ENCODE results near the gene SLC35F3.
"Not testable (repeated sequence)": the region's sequence is repeated elsewhere in the genome, so short reads cannot be mapped to it uniquely, and the experiment has no call there.

Gene SLC35F3

GRCh38 chr1:234199476-234200127 is 295.1 kb downstream of the SLC35F3 start:
- DNase-seq (ENCODE audit: low read depth) = no peak

DNA sequence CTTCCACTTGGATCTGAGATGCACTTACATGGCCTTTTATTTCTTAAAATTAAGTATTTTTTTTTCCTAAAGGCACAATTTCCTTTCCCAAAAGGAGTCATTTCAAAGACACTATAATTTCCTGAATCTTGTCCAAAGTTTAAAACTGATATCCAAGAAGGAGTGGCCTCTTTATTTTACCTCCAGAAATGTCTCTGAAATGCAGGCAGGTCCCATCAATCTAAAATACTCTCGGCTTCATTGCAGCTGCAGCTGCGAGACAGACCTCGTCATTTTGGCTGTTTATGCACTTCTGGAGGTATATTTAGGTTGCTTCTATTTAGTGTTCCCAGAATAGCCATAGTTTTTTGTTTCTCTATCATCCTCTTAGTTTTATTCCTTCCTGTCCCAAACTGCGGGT is 296.1 kb downstream of the SLC35F3 start:
- DNase-seq (ENCODE audit: low read depth) = no peak

DNA sequence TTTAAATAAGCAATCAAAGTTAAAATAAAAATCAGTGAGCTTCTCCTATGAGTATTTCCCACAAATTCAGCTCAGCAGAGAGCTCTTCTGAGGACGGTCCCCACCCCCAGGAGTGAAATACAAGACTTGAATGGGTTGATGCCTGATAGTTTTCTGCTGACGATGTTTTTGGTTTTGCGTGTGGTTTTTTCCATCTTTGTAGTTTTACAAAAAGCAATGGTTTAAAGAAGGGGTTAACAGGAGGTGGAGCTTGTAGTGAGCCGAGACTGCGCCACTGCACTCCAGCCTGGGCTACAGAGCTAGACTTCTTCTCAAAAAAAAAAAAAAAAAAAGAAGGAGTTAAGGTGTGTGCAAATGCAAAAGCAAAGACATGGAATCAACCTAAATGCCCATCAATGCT is 297.1 kb downstream of the SLC35F3 start:
- DNase-seq (ENCODE audit: low read depth) = no peak

DNA sequence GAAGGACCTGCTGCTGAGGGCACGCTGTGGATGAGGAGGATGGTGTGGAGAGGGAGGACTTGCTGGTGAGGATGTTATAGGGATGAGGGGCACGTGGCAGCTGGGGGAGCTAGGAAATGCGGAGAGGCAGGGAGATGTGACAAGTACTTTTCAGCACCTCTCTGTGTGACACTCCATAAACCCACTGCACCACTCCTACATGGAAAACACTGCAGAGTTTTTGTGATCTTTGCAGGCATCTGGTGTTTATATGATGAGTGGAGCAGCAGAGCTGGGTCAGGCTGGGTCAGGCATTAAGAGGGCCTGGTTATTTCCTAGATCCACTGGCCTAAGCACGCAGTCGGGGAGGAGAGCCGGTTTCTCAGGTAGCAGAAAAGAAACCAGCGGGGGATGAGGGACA is 301.5 kb downstream of the SLC35F3 start:
- no peak for DNase-seq (ENCODE audit: low read depth)

- peak; percentile 62 for DNase-seq (ENCODE audit: low read depth)
These were observed 302.3 kb downstream of the SLC35F3 start for GRCh38 chr1:234206651-234207284.

- no peak for DNase-seq (ENCODE audit: low read depth)
These were observed 303.9 kb downstream of the SLC35F3 start for GRCh38 chr1:234208351-234208750.

DNA sequence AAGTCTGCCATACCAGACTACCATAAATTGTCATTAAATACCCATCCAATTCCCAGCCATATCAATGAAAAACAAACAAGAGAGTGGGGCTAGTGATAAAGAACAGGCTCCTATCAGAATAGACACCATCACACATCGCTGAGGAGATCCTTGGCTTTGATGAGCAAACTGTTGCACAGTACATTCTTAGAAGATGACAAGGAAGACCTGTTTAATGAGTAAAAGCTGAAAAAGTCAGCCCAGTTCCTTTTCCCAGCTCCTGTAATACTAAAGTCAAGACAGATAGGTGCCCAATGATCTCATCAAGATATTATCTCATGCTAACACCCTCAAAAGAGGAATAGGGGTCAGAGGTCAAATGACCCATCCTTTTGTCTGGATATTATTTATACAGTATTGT is 304.3 kb downstream of the SLC35F3 start:
- DNase-seq (ENCODE audit: low read depth) = peak; percentile 23

DNA sequence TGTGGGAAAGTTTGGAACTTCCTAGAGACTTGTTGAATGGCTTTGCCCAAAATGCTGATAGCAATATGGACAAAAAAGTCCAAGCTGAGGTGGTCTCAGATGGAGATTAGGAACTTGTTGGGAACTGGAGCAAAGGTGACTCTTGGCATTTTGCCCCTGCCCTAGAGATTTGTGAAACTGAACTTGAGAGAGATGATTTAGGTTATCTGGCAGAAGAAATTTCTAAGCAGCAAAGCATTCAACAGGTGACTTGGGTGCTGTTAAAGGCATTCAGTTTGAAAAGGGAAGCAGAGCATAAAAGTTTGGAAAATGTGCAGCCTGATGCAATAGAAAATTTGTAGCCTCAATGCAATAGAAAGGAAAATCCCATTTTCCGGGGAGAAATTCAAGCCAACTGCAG is 306.0 kb downstream of the SLC35F3 start:
- DNase-seq (ENCODE audit: low read depth) = not testable (repeated sequence)

DNA sequence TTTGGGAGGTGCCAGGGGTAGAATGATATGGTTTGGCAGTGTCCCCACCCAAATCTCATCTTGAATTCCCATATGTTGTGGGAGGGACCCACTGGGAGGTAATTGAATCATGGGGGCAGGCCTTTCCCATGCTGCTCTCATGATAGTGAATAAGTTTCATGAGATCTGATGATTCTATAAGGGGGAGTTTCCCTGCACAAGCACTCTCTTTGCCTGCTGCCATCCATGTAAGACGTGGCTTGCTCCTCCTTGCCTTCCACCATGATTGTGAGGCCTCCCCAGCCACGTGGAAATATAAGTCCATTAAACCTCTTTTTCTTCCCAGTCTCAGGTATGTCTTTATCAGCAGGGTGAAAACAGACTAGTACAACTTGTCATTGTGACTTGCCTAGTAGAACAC is 307.4 kb downstream of the SLC35F3 start:
- DNase-seq (ENCODE audit: low read depth) = not testable (repeated sequence)

DNA sequence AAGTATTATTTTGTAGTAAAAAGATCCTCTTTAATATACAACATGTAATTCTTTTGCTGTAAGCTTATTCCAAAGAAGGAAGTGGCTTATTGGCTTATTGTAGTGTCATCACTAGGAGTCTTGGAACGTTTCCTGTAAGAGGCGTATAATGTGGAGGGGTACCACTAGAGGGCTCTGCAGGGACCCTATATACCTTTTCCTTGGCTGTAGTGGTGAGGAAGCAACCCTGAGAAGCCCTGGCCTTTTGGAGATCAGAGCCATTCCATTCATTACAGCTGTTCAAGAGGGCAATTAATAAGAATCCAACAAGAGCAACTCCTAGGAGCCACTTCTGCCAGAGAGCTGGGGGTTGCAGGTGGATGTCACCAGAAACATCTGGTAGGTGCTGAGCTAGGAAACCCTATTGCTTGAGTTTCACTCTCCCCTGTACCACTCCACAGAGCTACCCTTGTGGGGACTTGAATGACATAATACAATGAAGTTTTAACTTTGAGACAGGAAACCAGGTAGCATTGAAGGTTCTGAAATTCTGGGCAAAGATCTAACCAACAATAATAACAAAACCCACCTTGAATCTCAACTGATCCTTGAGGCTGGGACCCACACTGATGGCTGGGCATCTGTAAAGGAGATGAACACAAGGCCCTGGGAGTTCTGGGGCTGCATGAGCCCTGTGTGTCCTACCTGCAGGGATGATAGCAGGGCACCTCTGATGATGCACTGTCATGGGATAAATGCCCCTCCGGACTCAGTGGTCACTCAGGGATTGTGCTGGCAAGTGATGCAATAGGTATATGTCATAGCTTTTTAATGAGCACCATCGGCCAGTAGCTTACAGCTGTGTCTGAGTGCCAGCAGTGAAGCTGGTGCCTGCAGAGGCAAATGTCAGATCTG is 308.5 kb downstream of the SLC35F3 start:
- peak; percentile 37 for DNase-seq (ENCODE audit: low read depth)

DNA sequence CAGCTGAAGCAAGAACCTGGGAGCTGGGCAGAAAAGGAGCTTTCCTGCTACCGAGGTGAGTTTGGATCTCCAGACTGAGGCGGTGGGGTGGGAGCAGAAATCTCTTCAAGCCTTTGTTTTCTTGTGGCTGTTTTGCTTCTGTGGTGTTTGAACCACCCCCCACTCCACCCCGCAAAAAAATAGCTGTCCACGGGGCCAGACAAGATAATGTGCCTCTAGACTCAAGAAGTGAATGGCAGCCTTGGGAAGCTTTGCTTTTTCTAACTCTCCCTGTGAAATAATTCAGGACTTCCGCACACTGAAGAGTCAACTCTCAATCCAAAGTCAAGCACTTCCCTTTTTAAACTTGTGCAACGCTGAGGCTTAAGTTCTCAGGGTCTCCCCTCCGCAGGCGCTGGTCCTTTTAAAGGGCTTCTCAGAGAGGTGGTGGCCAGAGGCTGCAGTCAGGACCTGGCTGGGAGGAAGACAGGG is 309.2 kb downstream of the SLC35F3 start:
- no peak for DNase-seq (ENCODE audit: low read depth)

DNA sequence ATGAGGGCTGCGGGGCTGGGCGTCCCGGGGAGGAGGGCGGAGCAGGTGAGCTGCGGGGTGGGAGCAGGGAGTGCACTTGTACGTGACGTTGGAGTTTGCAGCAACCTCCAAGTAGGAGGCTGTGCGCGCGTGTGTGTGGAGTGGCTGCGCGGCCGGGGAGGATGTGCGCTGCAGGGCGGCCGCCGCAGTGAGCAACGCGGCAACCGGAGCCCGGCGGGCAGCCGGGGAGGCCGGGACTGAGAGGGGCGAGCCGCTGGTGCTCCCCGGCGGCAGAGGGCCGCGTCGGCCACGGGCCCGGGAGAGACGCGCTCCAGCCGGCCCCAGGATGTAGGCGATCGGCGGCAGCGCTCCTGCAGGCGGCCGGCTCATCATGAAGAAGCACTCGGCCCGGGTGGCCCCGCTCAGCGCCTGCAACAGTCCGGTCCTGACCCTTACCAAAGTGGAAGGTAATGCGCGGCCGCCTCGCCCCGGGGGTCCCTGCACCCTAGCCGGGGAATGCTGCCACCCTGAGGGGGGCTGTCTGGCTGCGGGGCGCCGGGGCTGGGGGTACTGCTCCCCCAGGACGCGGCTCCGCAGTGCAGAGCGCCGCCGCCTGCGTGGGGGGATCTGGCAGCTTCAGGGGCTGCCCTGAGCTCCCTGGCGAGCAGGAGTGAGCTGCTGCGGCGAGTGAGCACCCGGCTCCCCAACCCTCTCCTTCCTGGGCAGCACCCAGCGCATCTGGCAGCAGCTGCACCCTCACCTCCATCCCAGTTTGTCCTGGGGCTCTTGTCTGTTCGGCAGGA is 309.8 kb downstream of the SLC35F3 start:
- peak; percentile 26 for DNase-seq (ENCODE audit: low read depth)

GRCh38 chr1:234214911-234215892 is 310.7 kb downstream of the SLC35F3 start:
- DNase-seq (ENCODE audit: low read depth) = no peak

DNA sequence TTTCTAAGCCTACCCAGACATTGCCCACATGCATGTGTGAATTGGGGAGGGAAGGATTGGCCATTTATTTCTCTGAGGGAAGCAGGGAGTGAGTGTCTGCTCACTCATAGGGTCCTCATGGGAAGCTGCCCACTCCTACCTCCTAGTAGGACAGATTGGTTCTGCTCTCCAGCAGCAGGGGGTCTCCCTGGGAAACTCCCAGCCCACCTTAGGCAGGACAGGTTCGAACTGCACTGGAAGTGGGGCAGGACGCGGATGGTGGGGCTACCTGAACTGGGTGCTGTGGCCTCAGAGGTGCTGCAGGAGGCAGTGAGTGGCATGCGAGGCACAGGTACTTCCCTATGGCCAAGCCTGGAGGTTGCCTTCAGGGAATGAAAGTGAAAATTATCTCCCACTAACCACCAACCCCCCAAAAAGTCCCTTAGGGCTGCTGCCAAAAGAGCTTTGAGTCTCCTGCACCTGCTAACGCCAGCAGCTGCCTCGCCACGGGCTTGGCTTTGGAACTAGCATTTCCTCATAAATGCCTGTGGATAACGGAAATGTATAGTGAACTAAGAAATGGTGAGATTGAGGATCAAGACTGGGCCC is 311.7 kb downstream of the SLC35F3 start:
- DNase-seq (ENCODE audit: low read depth) = no peak

GRCh38 chr1:234217316-234217840 is 312.9 kb downstream of the SLC35F3 start:
- DNase-seq (ENCODE audit: low read depth) = no peak

DNA sequence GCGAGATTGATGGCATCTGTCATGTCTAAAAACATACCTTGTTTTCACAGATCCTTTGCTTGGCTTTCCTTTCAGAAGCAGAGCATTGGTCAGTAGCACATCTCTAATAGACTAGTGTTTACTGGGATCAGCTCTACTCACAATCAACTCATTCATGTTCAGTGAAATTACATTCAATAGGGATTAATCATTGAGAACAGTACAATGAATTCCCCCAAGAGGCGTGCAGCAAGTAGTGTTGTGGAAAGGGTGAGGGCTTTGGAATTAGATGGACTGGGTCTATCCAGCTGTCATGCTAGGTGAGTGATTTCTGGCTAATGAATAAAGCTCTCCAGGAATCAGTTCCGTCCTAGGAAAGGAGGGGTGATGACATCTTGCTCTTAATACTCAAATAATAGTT is 313.6 kb downstream of the SLC35F3 start:
- no peak for DNase-seq (ENCODE audit: low read depth)

GRCh38 chr1:234219711-234220110 is 315.2 kb downstream of the SLC35F3 start:
- DNase-seq (ENCODE audit: low read depth) = no peak

DNA sequence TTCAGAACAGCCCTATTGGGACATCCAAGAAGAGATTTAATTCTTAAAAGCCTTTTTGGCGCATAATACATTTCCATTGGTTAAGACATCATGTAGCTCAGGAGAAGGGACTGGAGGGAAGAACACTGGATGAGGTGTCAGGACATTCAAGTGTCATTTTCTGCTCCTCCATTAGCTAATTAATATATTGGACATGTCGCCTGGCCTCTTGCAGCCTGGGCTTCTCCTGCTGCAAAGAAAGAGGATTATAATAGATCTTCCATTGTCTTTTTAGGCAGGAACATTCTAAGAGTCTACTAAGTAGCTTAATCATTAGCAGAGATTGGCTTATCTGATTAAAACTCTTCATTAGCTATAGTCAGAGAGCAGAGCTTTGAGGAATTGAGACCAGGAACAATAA is 317.1 kb downstream of the SLC35F3 start:
- DNase-seq (ENCODE audit: low read depth) = no peak

- DNase-seq (ENCODE audit: low read depth) = no peak
These were observed 318.2 kb downstream of the SLC35F3 start for GRCh38 chr1:234222561-234223280.

Measured in iris pigment epithelial cell (primary cell).